Activated naive CD8-positive, alpha-beta T cell treated with anti-CD3 and anti-CD28 coated beads for 36 hours (primary cell): ENCODE measurements around the gene PRKAR1A. TPM values are rescaled to one million over a fixed set of nuclear protein-coding genes. Genes with fewer than 3 reads are reported as not detected.

Experiments used
- DNase-seq: peaks from one replicate; pipeline ENCODE4 v3.0.0; 2021
- H3K27ac Mint-ChIP-seq: one replicate; pipeline ENCODE4 v1.8.0; 2022; ENCODE audit warnings: mild to moderate bottlenecking, moderate library complexity, mixed read lengths
- H3K27me3 Mint-ChIP-seq: one replicate; pipeline ENCODE4 v1.8.0; 2022; ENCODE audit warnings: mild to moderate bottlenecking, mixed read lengths
- H3K36me3 Mint-ChIP-seq: one replicate; pipeline ENCODE4 v1.8.0; 2021; ENCODE audit warnings: mild to moderate bottlenecking, mixed read lengths
- H3K4me1 Mint-ChIP-seq: one replicate; pipeline ENCODE4 v1.8.0; 2021; ENCODE audit warnings: mixed read lengths
- H3K4me3 Mint-ChIP-seq: one replicate; pipeline ENCODE4 v1.8.0; 2022; ENCODE audit warnings: mild to moderate bottlenecking, moderate library complexity, mixed read lengths
- H3K9me3 Mint-ChIP-seq: one replicate; pipeline ENCODE4 v1.8.0; 2022; ENCODE audit warnings: mixed read lengths
- total RNA-seq, 2 experiments: library from RNA; stranded (reverse); gene quantifications; one replicate each; pipeline ENCODE4 v1.2.3, GENCODE V29; 2021

The PRKAR1A gene
- total RNA-seq, 2 experiments from 2014 or later = 152 to 156 TPM

DNA sequence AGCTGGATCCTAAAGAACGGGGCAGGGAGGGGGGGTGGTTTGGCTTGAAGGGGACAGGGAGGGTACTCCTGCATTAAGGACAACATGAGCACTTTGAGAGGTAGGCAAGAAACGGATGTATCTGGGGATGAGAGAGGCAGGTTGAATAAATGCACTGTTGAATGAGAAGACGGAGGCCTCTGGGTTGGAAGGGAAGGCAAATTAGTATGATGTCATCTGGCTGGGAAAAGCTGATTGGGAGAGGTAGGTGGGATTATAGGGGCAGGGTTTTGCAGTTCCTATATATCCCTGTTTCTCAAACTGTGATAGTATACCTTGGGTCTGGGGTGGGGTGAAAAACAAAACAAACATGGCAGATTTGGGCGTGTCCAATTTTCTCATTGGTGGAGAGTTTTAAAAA is 44.3 kb downstream of the PRKAR1A start:
- Mint-ChIP-seq H3K4me3 (no peak overlapping the region), H3K4me1 (peaks cover 5% of the 10 kb centered on the region), H3K27ac (no peak overlapping the region), H3K9me3 (no peaks in the 10 kb centered on the region), H3K27me3 (no peaks in the 10 kb centered on the region), H3K36me3 (peaks cover 3% of the 10 kb centered on the region)
- DNase-seq = no peak

DNA sequence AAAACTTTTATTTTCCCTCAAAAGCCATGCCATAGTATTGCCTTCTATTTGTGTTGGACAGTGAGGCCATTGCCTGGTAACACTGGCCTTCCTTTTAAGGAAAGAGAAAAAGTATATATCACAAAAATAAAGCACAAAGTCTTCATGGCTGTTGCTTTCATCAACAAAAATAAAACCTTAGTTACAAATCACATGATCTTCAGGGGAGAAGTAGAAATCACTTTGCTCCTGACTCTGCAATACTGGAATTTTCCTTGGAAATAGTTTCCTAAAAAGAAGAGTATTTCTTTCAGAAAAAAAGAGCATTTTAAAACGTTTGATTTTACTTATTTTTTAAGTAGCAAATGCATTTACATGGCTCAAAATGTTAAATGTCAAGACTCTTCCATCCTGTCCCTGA is 47.1 kb downstream of the PRKAR1A start:
- no peaks in the 10 kb centered on the region for H3K9me3 Mint-ChIP-seq
- H3K4me3 Mint-ChIP-seq = no peak overlapping the region
- no peak overlapping the region for H3K27ac Mint-ChIP-seq
- H3K27me3 Mint-ChIP-seq = no peaks in the 10 kb centered on the region
- no peak for DNase-seq
- peaks cover 5% of the 10 kb centered on the region for H3K4me1 Mint-ChIP-seq
- H3K36me3 Mint-ChIP-seq = peaks cover 3% of the 10 kb centered on the region

DNA sequence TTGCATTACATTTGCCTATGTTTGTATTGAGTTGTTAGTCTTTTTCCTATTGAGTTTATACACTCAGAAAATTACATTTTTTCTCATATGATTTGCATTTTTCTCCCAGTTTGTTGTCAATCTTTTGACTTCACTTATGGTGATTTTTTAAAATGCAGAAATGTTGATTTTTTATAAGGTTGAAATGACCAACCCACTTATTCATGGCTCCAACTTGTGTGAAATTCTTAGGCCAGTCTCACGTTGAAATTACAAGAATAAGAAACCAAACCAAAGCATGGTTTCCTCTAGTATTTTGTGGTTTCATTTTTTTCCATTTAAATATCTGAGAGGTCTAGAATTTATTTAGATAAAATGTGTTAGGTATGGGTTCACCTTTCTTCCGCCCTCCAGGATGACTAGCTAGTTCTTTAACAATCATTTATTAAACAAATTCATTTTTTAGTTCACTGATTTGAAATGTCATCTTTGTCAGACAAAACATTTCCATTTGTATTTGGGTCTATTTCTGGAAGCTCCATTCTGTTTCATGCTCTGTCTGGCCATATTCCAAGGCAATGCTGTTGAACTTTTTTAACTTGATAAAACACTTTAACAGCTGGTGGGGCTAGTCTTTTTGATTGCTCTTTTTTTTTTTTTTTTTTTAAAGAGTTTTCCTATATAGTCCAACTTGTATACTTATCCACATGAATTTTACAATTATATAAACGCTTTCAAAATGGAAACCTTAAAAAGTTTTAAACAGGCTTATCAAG is 48.9 kb downstream of the PRKAR1A start:
- H3K27ac Mint-ChIP-seq = no peak overlapping the region

DNA sequence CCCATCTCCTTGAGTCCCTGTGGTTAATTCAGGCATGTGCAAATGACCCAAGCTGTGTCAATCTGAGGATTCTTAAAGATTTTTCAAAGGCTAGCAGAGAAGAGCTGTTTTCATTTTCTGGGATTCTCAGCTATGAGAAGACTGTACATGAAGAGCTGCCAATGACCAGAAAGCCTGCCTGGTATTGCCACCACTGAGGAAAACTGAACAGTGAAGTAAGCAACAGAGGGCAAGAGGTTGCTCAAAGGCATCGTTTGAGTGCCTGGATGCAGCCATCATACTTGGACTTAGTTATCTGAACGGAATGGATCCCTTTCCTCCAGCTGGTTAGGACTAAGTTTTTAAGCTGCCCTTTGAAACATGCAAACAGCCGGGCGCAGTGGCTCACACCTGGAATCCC is 50.5 kb downstream of the PRKAR1A start:
- no peak overlapping the region for H3K4me3 Mint-ChIP-seq
- H3K27me3 Mint-ChIP-seq = peaks cover 6% of the 10 kb centered on the region
- DNase-seq = no peak
- no peak overlapping the region for H3K27ac Mint-ChIP-seq
- H3K36me3 Mint-ChIP-seq = peaks cover 3% of the 10 kb centered on the region
- H3K9me3 Mint-ChIP-seq = no peaks in the 10 kb centered on the region
- peaks cover 5% of the 10 kb centered on the region for H3K4me1 Mint-ChIP-seq

More for the DNA sequence above, 48.9 kb downstream of the PRKAR1A start:
- DNase-seq = no peak
- H3K36me3 Mint-ChIP-seq = peaks cover 3% of the 10 kb centered on the region
- H3K4me3 Mint-ChIP-seq = no peak overlapping the region
- peaks cover 5% of the 10 kb centered on the region for H3K4me1 Mint-ChIP-seq
- peaks cover 6% of the 10 kb centered on the region for H3K27me3 Mint-ChIP-seq
- no peaks in the 10 kb centered on the region for H3K9me3 Mint-ChIP-seq

DNA sequence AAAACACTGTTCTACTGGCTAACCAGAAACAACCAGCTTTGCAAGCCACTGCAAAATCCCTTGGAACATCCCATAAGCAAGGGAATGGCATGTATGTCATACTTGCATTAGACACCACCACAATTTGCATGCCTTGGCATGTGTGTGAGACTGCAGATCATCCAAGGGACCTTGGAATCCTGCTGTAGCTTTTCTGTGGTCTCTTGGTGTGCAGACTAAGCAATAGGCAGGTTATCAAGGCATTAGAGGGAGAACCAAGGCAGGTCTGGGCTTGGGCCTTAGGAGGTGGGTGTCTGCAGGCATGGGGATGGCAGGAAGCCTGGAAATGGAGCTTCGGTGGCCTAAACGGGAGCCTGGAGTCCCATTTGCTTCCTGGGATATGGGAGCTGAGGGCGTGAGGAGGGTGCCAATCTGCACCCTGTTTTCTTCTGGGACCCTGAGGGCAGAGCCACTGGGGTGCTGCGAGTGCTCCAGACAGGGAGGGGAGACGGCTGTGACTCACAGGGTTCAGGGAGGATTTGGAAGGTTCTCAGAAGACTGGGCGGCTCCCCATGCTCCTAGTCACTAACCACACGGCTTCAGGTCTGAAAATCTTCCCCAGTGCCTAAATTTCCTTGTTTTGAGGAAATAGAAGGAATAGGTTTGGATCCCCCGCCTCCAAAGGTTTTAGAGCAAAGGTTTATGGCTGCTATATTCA is 52.3 kb downstream of the PRKAR1A start:
- no peak overlapping the region for H3K4me3 Mint-ChIP-seq
- peaks cover 6% of the 10 kb centered on the region for H3K27me3 Mint-ChIP-seq
- H3K4me1 Mint-ChIP-seq = peaks cover 5% of the 10 kb centered on the region
- DNase-seq = no peak
- peaks cover 2% of the 10 kb centered on the region for H3K36me3 Mint-ChIP-seq
- H3K9me3 Mint-ChIP-seq = no peaks in the 10 kb centered on the region
- H3K27ac Mint-ChIP-seq = no peak overlapping the region

DNA sequence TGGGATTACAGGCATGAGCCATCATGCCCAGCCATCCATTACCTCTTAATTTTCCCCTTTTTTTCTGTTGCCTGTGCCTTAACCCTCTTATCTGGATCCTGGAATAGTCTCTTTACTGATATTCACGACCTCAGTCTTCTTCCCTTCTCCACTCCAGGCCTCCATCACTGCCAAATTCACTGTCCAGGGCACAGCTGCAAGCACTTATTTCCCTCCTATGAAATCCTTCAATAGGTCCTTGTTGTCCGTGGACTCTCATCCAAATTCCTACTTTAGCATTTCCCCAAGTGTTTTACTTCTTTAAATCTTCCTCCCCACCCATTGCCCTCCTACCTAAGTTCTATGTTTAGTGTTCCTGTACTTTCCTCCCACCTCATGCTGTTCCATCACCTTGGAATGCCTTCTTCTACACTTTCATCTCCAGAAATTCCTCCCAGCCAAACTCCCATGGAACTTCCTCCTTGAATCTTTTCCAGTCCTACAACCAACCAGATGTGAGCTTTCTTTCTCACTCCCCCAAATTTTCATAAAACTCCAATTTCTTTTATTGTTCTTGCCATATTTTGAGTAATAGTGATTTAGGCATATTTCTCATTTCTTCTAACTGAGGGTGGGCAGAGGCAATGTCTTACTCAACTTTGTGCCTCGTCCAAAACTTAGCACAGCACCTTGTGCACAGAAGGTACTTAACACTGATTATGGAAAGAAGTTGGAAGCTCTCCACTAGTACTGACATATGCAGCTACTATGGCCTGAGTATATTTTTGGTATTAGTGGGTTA is 53.6 kb downstream of the PRKAR1A start:
- Mint-ChIP-seq H3K27me3 (peaks cover 6% of the 10 kb centered on the region), H3K27ac (no peak overlapping the region), H3K9me3 (no peaks in the 10 kb centered on the region), H3K36me3 (no peaks in the 10 kb centered on the region), H3K4me1 (peaks cover 5% of the 10 kb centered on the region), H3K4me3 (no peak overlapping the region)
- DNase-seq = no peak

DNA sequence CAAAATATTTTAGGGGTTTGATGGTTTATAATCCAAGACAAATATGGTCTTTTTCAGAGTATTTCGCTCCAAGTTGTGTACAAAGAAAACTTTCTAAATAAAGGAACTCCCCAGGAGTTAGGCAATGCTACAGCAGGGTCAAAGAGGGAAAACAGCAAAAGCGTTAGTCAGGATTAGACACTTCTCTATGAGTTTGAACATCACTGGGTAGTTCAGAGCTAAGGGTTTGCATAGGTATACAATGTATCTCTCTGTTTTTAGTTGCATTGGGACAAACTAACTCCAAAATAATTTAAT is 54.2 kb downstream of the PRKAR1A start:
- Mint-ChIP-seq H3K27me3 (peaks cover 6% of the 10 kb centered on the region), H3K4me3 (no peak overlapping the region), H3K4me1 (no peaks in the 10 kb centered on the region), H3K36me3 (no peaks in the 10 kb centered on the region), H3K27ac (no peak overlapping the region), H3K9me3 (no peaks in the 10 kb centered on the region)
- no peak for DNase-seq

DNA sequence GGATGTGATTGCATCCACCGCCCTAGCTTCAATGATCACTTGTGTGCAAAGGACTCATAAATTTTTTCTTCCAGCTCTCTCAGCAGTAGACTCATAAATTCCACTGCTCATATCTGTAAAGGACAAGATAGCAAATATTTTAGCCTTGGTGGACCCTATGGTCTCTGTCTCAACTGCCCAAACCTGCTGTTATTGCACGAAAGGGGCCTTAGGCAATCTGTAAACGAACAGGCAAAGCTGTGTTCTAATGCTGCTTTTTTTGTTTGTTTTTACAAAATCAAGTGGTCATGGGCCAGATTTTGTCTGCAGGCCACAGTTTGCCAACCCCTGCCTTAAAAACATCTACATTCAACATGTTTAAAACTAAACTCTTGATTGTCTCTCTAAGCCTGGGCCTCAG is 54.8 kb downstream of the PRKAR1A start:
- no peaks in the 10 kb centered on the region for H3K4me1 Mint-ChIP-seq
- H3K36me3 Mint-ChIP-seq = no peaks in the 10 kb centered on the region
- H3K9me3 Mint-ChIP-seq = no peaks in the 10 kb centered on the region
- H3K4me3 Mint-ChIP-seq = no peak overlapping the region
- no peak overlapping the region for H3K27ac Mint-ChIP-seq
- DNase-seq = no peak
- H3K27me3 Mint-ChIP-seq = peaks cover 6% of the 10 kb centered on the region

DNA sequence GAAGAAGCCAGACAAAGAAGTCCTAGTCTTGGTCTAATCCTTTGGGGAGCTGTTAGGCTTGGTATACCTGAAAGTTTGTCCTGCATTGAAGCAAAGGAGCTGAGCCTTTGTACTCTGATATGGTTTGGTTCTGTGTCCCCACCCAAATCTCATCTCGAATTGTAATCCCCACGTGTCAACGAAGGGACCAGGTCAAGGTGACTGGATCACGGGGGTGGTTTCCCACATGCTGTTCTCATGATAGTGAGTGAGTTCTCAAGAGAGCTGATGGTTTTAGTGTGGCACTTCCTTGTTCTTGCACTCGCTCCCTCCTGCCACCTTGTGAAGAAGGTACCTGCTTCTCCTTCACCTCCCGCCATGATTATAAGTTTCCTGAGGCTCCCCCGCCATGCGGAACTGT is 55.4 kb downstream of the PRKAR1A start:
- H3K4me1 Mint-ChIP-seq = no peaks in the 10 kb centered on the region
- no peak for DNase-seq
- no peak overlapping the region for H3K4me3 Mint-ChIP-seq
- no peaks in the 10 kb centered on the region for H3K36me3 Mint-ChIP-seq
- H3K27ac Mint-ChIP-seq = no peak overlapping the region
- H3K9me3 Mint-ChIP-seq = no peaks in the 10 kb centered on the region
- peaks cover 6% of the 10 kb centered on the region for H3K27me3 Mint-ChIP-seq

DNA sequence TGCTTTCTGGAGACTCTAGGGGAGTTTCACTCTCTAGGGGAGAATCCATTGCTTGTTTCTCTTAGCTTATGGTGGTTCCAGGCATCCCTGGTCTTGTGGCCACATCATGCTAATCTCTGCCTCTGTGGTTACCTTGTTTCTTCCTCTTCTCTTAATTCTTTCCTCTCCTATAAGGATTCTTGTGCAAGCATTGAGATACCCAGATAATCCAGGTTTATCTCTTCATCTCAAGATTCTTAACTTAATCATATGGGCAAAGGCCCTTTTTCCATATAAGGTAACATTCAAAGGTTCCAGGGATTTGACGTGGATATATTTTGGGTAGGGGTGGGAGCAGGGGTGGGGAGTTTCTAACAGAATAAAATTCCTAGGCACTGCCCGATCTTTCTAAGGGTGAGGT is 56.4 kb downstream of the PRKAR1A start:
- H3K27ac Mint-ChIP-seq = no peak overlapping the region
- no peaks in the 10 kb centered on the region for H3K4me1 Mint-ChIP-seq
- H3K36me3 Mint-ChIP-seq = no peaks in the 10 kb centered on the region
- H3K4me3 Mint-ChIP-seq = no peak overlapping the region
- H3K27me3 Mint-ChIP-seq = peaks cover 6% of the 10 kb centered on the region
- H3K9me3 Mint-ChIP-seq = no peaks in the 10 kb centered on the region
- DNase-seq = no peak

DNA sequence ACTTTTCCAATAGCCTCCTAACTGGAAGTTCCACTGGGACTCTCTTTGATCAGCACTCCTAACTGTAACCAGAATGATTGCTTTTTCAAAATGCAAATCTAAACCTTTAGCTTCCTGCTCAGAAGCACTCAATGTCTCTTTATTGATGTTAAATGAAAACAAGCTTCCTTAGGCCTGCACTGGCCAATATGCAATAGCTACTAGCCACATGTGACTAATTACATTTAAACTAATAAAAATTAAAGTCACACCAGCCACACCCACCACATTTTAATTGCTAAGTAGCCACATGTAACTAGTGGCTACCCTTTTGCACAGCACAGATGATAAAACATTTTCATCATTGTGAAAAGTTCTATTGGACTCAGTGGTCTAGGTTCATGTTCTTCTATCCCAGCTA is 57.1 kb downstream of the PRKAR1A start:
- Mint-ChIP-seq H3K27me3 (peaks cover 6% of the 10 kb centered on the region), H3K27ac (no peak overlapping the region), H3K4me1 (no peaks in the 10 kb centered on the region)

DNA sequence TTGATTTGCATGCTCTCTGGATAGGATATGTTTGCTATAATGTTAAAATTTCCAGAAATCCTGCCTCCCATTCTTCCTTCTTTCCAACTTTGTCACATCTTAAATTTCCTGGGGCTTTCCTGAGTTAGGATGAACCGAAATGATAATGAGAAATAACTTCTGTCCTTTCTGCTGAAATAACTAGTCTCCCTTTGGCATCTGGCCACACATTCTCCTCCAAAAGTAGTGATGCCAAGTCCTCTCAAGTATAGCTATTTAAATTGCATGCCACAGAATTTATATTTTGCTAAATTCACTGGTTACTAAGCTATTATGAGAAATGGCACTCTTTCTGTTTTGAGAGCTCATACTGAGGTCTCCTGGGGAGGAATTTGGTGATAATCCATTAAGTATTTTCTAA is 58.3 kb downstream of the PRKAR1A start:
- Mint-ChIP-seq H3K27ac (no peak overlapping the region), H3K4me1 (no peaks in the 10 kb centered on the region), H3K4me3 (no peak overlapping the region), H3K36me3 (no peaks in the 10 kb centered on the region), H3K27me3 (peaks cover 5% of the 10 kb centered on the region), H3K9me3 (no peaks in the 10 kb centered on the region)
- no peak for DNase-seq

More for the DNA sequence above, 57.1 kb downstream of the PRKAR1A start:
- DNase-seq = no peak
- Mint-ChIP-seq H3K4me3 (no peak overlapping the region), H3K9me3 (no peaks in the 10 kb centered on the region), H3K36me3 (no peaks in the 10 kb centered on the region)

DNA sequence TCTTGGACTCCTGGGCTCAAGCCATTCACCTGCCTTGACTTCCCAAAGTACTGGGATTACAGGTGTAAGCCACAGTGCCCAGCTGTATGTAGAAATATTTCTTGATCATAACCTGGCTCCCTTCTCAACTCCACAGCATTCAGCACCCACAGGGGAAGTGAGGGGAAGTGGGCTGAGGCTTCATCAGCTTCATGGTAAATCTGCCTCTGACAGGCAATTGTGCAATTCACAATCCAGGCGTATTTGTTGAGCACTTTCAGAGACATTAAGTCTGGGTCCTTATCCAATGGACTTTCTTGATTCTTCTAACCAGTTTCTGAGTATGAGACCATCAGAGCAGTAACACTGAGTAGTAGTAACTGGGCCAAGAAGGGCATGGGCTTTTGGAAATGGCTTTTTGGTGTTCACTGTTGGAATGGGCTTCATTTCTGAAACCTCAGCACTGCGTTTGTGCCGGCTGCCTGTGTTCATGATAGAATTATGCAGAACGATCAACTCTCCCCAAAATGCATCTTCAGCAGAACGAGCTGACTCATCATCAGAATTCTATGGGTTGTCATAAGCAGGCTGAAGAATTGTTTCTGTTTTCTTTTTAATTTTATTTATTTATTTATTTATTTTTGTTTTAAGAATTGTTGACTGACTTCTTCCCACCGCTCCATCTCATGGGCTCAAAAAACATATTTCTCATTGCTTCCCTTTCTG is 60.1 kb downstream of the PRKAR1A start:
- Mint-ChIP-seq H3K27me3 (no peaks in the 10 kb centered on the region), H3K9me3 (no peaks in the 10 kb centered on the region), H3K4me3 (no peak overlapping the region), H3K4me1 (no peaks in the 10 kb centered on the region), H3K36me3 (no peaks in the 10 kb centered on the region), H3K27ac (no peak overlapping the region)
- DNase-seq = no peak

DNA sequence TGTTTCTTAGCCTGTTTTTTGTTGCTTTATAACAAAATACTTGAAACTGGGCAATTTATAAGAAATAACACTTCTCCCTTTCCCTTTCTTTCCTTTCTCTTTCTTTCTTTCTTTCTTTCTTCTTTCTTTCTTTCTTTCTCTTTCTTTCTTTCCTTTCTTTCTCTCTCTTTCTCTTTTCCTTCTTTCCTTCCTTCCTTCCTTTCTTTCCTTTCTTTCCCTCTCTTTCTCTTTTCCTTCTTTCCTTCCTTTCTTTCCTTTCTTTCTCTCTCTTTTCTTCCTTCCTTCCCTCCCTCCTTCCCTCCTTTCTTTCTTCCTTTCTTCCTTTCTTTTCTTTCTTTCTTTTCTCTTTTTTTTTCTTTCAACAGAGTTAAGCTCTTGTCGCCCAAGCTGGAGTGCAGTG is 61.1 kb downstream of the PRKAR1A start:
- H3K4me1 Mint-ChIP-seq = no peaks in the 10 kb centered on the region
- H3K36me3 Mint-ChIP-seq = no peaks in the 10 kb centered on the region
- H3K9me3 Mint-ChIP-seq = no peaks in the 10 kb centered on the region
- no peaks in the 10 kb centered on the region for H3K27me3 Mint-ChIP-seq
- H3K27ac Mint-ChIP-seq = no peak overlapping the region
- no peak for DNase-seq
- H3K4me3 Mint-ChIP-seq = no peak overlapping the region

DNA sequence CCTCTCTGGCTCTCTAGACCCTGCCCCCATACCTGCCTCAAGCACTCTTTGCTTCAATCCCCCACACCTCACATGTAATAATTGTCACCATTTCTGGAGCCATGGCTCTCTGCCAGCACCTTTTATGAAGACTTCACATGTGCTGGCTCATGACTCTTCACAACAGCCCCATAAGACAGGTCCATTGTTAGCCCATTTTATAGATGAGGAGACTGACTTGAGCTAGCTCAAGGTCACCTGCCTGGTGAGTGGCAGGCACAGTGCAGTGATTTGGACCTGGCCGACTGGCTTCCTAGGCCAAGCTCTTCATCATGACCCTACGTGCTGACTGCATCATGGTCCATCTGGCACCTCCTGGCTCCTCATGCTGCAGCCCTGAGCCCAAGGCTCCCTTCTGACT is 63.9 kb downstream of the PRKAR1A start:
- H3K27ac Mint-ChIP-seq = no peak overlapping the region
- no peak overlapping the region for H3K4me3 Mint-ChIP-seq

More for the DNA sequence above, 63.9 kb downstream of the PRKAR1A start:
- Mint-ChIP-seq H3K36me3 (no peaks in the 10 kb centered on the region), H3K27me3 (no peaks in the 10 kb centered on the region), H3K4me1 (no peaks in the 10 kb centered on the region), H3K9me3 (no peaks in the 10 kb centered on the region)
- no peak for DNase-seq
